Fibroblast of lung (primary cell): ENCODE data around the gene EPS8L3.

Experiments
- CTCF ChIP-seq, 2 donors: IDR thresholded peaks in 1 of 2; conservative IDR thresholded peaks in 1 of 2; 1 replicate in 1 of 2; 2 replicates in 1 of 2; pipeline ENCODE4 v1.5.1; 2011 to 2012; ENCODE audit warnings: low read length in 2 of 2, control low read depth in 1 of 2, inconsistent platforms in 1 of 2, low read depth in 1 of 2, mild to moderate bottlenecking in 1 of 2
- EZH2 ChIP-seq: IDR thresholded peaks from 2 replicates; pipeline ENCODE4 v1.5.1; 2012; ENCODE audit warnings: low read length, control low read depth, mild to moderate bottlenecking; ENCODE audit errors: missing control alignments

- TF ChIP-seq CTCF (conservative IDR thresholded peaks at IDR 0.05 in 1 of 2, IDR thresholded peaks at IDR 0.05 in 1 of 2; ENCODE audit: low read depth in 1 of 2, low read length in 2 of 2) (no peak), EZH2 (no peak)
Measured at GRCh38 chr1:109786531-109787021, 22.9 kb upstream of the EPS8L3 start.
